IMR-90 (cell line): ENCODE results near the gene GLRX5. TPM values are rescaled to one million over a fixed set of nuclear protein-coding genes. Genes with fewer than 3 reads are reported as not detected.

Experiments
- ATAC-seq: fragments of 200-7000 bp; cut with Tn5 transposase; 2 replicates; pipeline ENCODE4 v1.9.1; 2020; ENCODE audit warnings: low read depth, mild to moderate bottlenecking, moderate library complexity
- BruUV-seq: library from RNA; stranded (reverse); fragments of 400-500 nt; replicated peaks from 2 replicates; lab custom pipeline; 2021; lab: Mats Ljungman, UMichigan
- CTCF ChIA-PET: fragments of 300-600 bp; formaldehyde crosslinking; extraction: SDS; loops from one replicate; lab custom pipeline; 2021; ENCODE audit warnings: antibody characterized with exemption; lab: Yijun Ruan, JAX
- POLR2A ChIA-PET: fragments of 300-600 bp; sonication (Branson Sonifier 250); formaldehyde crosslinking; loops from one replicate; lab custom pipeline; 2022; ENCODE audit warnings: antibody characterized with exemption; ENCODE audit not compliant: unreplicated experiment; lab: Charles Lee
- DNase-seq: peaks from one replicate; pipeline ENCODE4 v3.0.0; 2013
- H2AFZ ChIP-seq: replicated peaks from 2 replicates; pipeline ENCODE3; 2013; ENCODE audit warnings: low read length, mild to moderate bottlenecking; ENCODE audit not compliant: poor library complexity
- H2AK5ac ChIP-seq: 2 replicates; pipeline ENCODE4 v1.6.1; 2013; ENCODE audit warnings: low read depth, low read length, inconsistent platforms
- H2AK9ac ChIP-seq: replicated peaks from 2 replicates; pipeline ENCODE3; 2013; ENCODE audit warnings: mild to moderate bottlenecking, low read depth, low read length, moderate library complexity; ENCODE audit not compliant: poor library complexity
- H2BK120ac ChIP-seq: 2 replicates; pipeline ENCODE4 v1.6.1; 2013; ENCODE audit warnings: low read depth, low read length, inconsistent platforms
- H2BK15ac ChIP-seq: 3 replicates; pipeline ENCODE4 v1.6.1; 2013; ENCODE audit warnings: low read depth, low read length, inconsistent platforms
- H2BK20ac ChIP-seq: 2 replicates; pipeline ENCODE4 v1.6.1; 2013; ENCODE audit warnings: low read depth, mild to moderate bottlenecking, inconsistent platforms, low read length, moderate library complexity
- H2BK5ac ChIP-seq: 2 replicates; pipeline ENCODE4 v1.6.1; 2013; ENCODE audit warnings: mild to moderate bottlenecking, low read depth, low read length, inconsistent platforms; ENCODE audit not compliant: poor library complexity, severe bottlenecking
- H3K14ac ChIP-seq: replicated peaks from 2 replicates; pipeline ENCODE4 v1.6.1; 2013; ENCODE audit warnings: low read depth, low read length, inconsistent platforms
- H3K18ac ChIP-seq: 2 replicates; pipeline ENCODE4 v1.6.1; 2013; ENCODE audit warnings: low read depth, low read length, control low read depth
- H3K23ac ChIP-seq: 2 replicates; pipeline ENCODE4 v1.6.1; 2013; ENCODE audit warnings: low read depth, low read length, inconsistent platforms
- H3K27ac ChIP-seq: 2 replicates; pipeline ENCODE4 v1.5.1; 2013; ENCODE audit warnings: mild to moderate bottlenecking, control low read depth, low read length; ENCODE audit not compliant: insufficient read depth
- H3K27me3 ChIP-seq: 2 replicates; pipeline ENCODE4 v1.6.1; 2013; ENCODE audit warnings: low read length; ENCODE audit not compliant: control insufficient read depth, insufficient read depth
- H3K36me3 ChIP-seq: 2 replicates; pipeline ENCODE4 v1.6.1; 2013; ENCODE audit warnings: low read length, mixed read lengths; ENCODE audit not compliant: control insufficient read depth, insufficient read depth
- H3K4ac ChIP-seq: 2 replicates; pipeline ENCODE4 v1.6.1; 2013; ENCODE audit warnings: low read depth, low read length, inconsistent platforms
- H3K4me1 ChIP-seq: 2 replicates; pipeline ENCODE4 v1.6.1; 2013; ENCODE audit warnings: low read length, mixed read lengths; ENCODE audit not compliant: control insufficient read depth, insufficient read depth
- H3K4me2 ChIP-seq: 2 replicates; pipeline ENCODE4 v1.6.1; 2013; ENCODE audit warnings: low read depth, mild to moderate bottlenecking, control low read depth, low read length, moderate library complexity
- H3K4me3 ChIP-seq: 2 replicates; pipeline ENCODE4 v1.5.1; 2013; ENCODE audit warnings: low read depth, mild to moderate bottlenecking, control low read depth, low read length, moderate library complexity; ENCODE audit not compliant: insufficient read depth
- H3K56ac ChIP-seq: 2 replicates; pipeline ENCODE4 v1.6.1; 2013; ENCODE audit warnings: low read length, inconsistent platforms; ENCODE audit not compliant: insufficient read depth; ENCODE audit errors: extremely low read depth
- H3K79me1 ChIP-seq, 2 experiments: 2 replicates each; pipeline ENCODE4 v1.6.1; 2013; ENCODE audit warnings: low read length in 2 of 2, inconsistent platforms in 1 of 2, low read depth in 1 of 2
- H3K9ac ChIP-seq: 2 replicates; pipeline ENCODE4 v1.6.1; 2013; ENCODE audit warnings: low read depth, low read length, control low read depth
- H3K9me1 ChIP-seq: 2 replicates; pipeline ENCODE4 v1.6.1; 2013; ENCODE audit warnings: low read length, inconsistent platforms; ENCODE audit not compliant: insufficient read depth
- H3K9me3 ChIP-seq: 2 replicates; pipeline ENCODE4 v1.6.1; 2013; ENCODE audit warnings: low read length; ENCODE audit not compliant: control insufficient read depth, insufficient read depth
- H4K20me1 ChIP-seq: 2 replicates; pipeline ENCODE4 v1.6.1; 2013; ENCODE audit warnings: low read length, inconsistent platforms; ENCODE audit not compliant: insufficient read depth
- H4K5ac ChIP-seq: 2 replicates; pipeline ENCODE4 v1.6.1; 2013; ENCODE audit warnings: mild to moderate bottlenecking, low read depth, low read length, control low read depth
- H4K8ac ChIP-seq, 2 experiments: 2 replicates each; pipeline ENCODE4 v1.6.1; 2013; ENCODE audit warnings: low read depth in 2 of 2, low read length in 2 of 2, control low read depth in 1 of 2, inconsistent platforms in 1 of 2
- H4K91ac ChIP-seq: 2 replicates; pipeline ENCODE4 v1.6.1; 2013; ENCODE audit warnings: low read depth, low read length, inconsistent platforms; ENCODE audit not compliant: insufficient read depth
- BHLHE40 ChIP-seq: fragments of 150-350 bp; IDR thresholded peaks from 2 replicates; pipeline ENCODE4 v1.6.1; 2016; ENCODE audit warnings: mild to moderate bottlenecking, low read depth, low read length
- CEBPB ChIP-seq: IDR thresholded peaks from 2 replicates; pipeline ENCODE4 v1.6.1; 2012; ENCODE audit warnings: low read depth, low read length, improper control_type of control experiment
- CHD1 ChIP-seq: IDR thresholded peaks from 2 replicates; pipeline ENCODE4 v1.6.1; 2012; ENCODE audit warnings: low read depth, low read length, improper control_type of control experiment
- FOS ChIP-seq: fragments of 150-350 bp; IDR thresholded peaks from 2 replicates; pipeline ENCODE4 v1.6.1; 2016; ENCODE audit warnings: low read depth, low read length
- MAFK ChIP-seq: IDR thresholded peaks from 2 replicates; pipeline ENCODE4 v1.6.1; 2012; ENCODE audit warnings: low read depth, low read length, improper control_type of control experiment
- MAZ ChIP-seq: IDR thresholded peaks from 2 replicates; pipeline ENCODE4 v1.6.1; 2012; ENCODE audit warnings: low read depth, mild to moderate bottlenecking, low read length, improper control_type of control experiment, moderate library complexity, borderline replicate concordance
- MXI1 ChIP-seq: IDR thresholded peaks from 2 replicates; pipeline ENCODE4 v1.6.1; 2012; ENCODE audit warnings: low read depth, mild to moderate bottlenecking, low read length, moderate library complexity, borderline replicate concordance
- NFE2L2 ChIP-seq: fragments of 150-350 bp; IDR thresholded peaks from 2 replicates; pipeline ENCODE4 v1.6.1; 2016; ENCODE audit warnings: low read depth, mild to moderate bottlenecking, low read length
- POLR2A ChIP-seq: IDR thresholded peaks from 2 replicates; pipeline ENCODE4 v1.6.1; 2012; ENCODE audit warnings: mild to moderate bottlenecking, low read depth, low read length
- RAD21 ChIP-seq: IDR thresholded peaks from 2 replicates; pipeline ENCODE4 v1.6.1; 2012; ENCODE audit warnings: low read length, improper control_type of control experiment
- RCOR1 ChIP-seq: IDR thresholded peaks from 2 replicates; pipeline ENCODE4 v1.6.1; 2012; ENCODE audit warnings: mild to moderate bottlenecking, low read length, improper control_type of control experiment; ENCODE audit not compliant: insufficient replicate concordance
- RFX5 ChIP-seq: IDR thresholded peaks from 2 replicates; pipeline ENCODE4 v1.8.0; 2012; ENCODE audit warnings: low read depth, mild to moderate bottlenecking, low read length, moderate library complexity
- SMC3 ChIP-seq: fragments of 150-350 bp; IDR thresholded peaks from 2 replicates; pipeline ENCODE4 v1.6.1; 2016; ENCODE audit warnings: low read depth, mild to moderate bottlenecking, antibody characterized with exemption, low read length, moderate library complexity
- WGBS, 2 experiments: methylation state at CpG; one replicate each; pipeline versions ENCODE4 v1.1.5 to v1.1.7; 2013; ENCODE audit warnings: missing lambda C conversion rate in 2 of 2; ENCODE audit not compliant: insufficient read length in 1 of 2; ENCODE audit errors: extremely low coverage in 2 of 2; 5-methylcytosine and 5-hydroxymethylcytosine counted together
- dilution Hi-C: fragments of 300-500 bp; cut with HindIII; formaldehyde crosslinking; loops from one replicate; pipeline ENCODE4 v1.14.3; 2018; ENCODE audit warnings: low sequenced_read_pairs; ENCODE audit not compliant: unreplicated experiment
- in situ Hi-C: fragments of 300-500 bp; cut with MboI; formaldehyde crosslinking; loops from 3 replicates; pipeline ENCODE4 v1.14.3; 2019; ENCODE audit warnings: low sequenced_read_pairs, inconsistent platforms, mixed read lengths
- intact Hi-C: fragments of 100-400 bp; cut with micrococcal nuclease; formaldehyde crosslinking; loops from 2 replicates; pipeline ENCODE4 v1.10.0; 2022
- polyA plus RNA-seq, 3 experiments: library from polyadenylated mRNA; depleted of rRNA; stranded (reverse); fragments of >200 nt; gene quantifications; 2 replicates each; pipeline ENCODE4 v1.2.3, GENCODE V29; 2012; ENCODE audit warnings: low replicate concordance in 1 of 3
- total RNA-seq: library from RNA; depleted of rRNA; stranded (reverse); fragments of >200 nt; gene quantifications from 2 replicates; pipeline ENCODE4 v1.2.3, GENCODE V29; 2012
- TF ChIP-seq, protein P1 (sequence below): fragments of 150-350 bp; IDR thresholded peaks from 2 replicates; pipeline ENCODE4 v1.6.1; 2017; ENCODE audit warnings: mild to moderate bottlenecking, antibody characterized with exemption, low read length, low read depth
- TF ChIP-seq, protein P2 (sequence below): fragments of 150-350 bp; IDR thresholded peaks from 2 replicates; pipeline ENCODE4 v1.6.1; 2016; ENCODE audit warnings: low read depth, mild to moderate bottlenecking, low read length, moderate library complexity, borderline replicate concordance

Gene GLRX5
- total and polyA plus RNA-seq, 2 of the 4 experiments (the other 2 are of a cell fraction): 32.4 to 40.4 TPM

DNA sequence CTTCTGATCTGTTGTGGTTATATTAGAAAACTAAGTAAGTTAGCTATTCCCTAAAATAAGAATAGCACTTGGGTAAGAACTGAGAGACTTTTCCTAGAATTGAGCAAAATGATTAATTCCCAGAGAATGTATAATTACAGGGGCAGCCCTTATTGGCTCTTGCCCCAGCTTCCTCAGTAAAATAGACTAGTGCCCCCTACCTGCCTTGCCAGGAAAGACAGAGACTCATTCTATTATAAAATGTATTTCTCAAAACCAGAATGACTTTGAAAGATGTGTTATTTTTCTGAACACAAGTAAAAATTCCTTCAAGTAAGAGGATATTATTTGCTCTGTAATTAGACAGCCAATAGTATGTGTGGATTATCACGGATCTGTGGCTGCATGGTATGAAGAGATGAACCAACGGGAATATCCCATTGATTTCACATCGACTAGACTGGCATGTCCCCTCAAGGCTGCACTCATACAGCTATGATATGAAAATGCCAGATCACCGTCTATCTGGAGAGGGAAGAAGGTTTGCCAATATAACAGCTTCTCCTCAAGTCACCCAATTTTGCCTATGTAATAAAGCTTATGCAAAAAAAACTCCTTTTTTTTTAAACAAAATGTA lies 7.4 kb upstream of the GLRX5 start:
- no TSS peak for BruUV-seq
- Histone ChIP-seq H4K8ac (peak overlapping the region in 1 of 2 experiments; percentile 93; a peak in 2 of 4 replicates), H3K4me1 (peaks cover 39% of the 10 kb centered on the region), H2BK120ac (peak overlapping the region; percentile 94), H3K18ac (peak overlapping the region; percentile 96; the same call in 1 of the 2 replicates), H4K5ac (peak overlapping the region; percentile 29), H3K23ac (peak overlapping the region; percentile 94; the same call in 1 of the 2 replicates), H2AFZ (no peak overlapping the region), H4K91ac (peak overlapping the region; percentile 83; the same call in 1 of the 2 replicates), H3K36me3 (no peaks in the 10 kb centered on the region), H2BK20ac (peak overlapping the region; percentile 83), H3K9me1 (peaks cover 26% of the 10 kb centered on the region), H3K79me1 (peaks cover 18 to 69% of the 10 kb centered on the region in 2 experiments), H3K14ac (peak overlapping the region; percentile 83; the same call in 1 of the 2 replicates), H4K20me1 (peaks cover 9% of the 10 kb centered on the region; the same call in 1 of the 2 replicates), H3K56ac (no peak overlapping the region), H2AK9ac (no peak overlapping the region), H2BK15ac (peak overlapping the region; percentile 95; the same call in 1 of the 3 replicates), H2AK5ac (peak overlapping the region; percentile 85; the same call in 1 of the 2 replicates), H3K9ac (no peak overlapping the region), H3K27ac (peak overlapping the region; percentile 77; the same call in 1 of the 2 replicates), H2BK5ac (peak overlapping the region; percentile 91), H3K4ac (peak overlapping the region; percentile 97; the same call in 1 of the 2 replicates), H3K9me3 (no peaks in the 10 kb centered on the region), H3K27me3 (no peaks in the 10 kb centered on the region), H3K4me3 (no peak overlapping the region), H3K4me2 (peak overlapping the region; percentile 95; the same call in 1 of the 2 replicates)
- intact Hi-C loops (loop anchor here (1.0 to 5.0 kb wide), 2 partner anchors 65 to 85 kb away; no protein-coding TSS in a partner anchor), in situ Hi-C loops (loop anchor here (5.0 to 25.0 kb wide), 2 partner anchors 85 to 735 kb away; partner anchors contain the start of gene BDKRB1), dilution Hi-C loops (no loop called here)
- ATAC-seq (peak; percentile 62), DNase-seq (peak; percentile 84)
- POLR2A ChIA-PET: interaction anchor here (0.7 kb wide), 1 partner anchor 70 kb away, joined by 3 read pairs; no protein-coding TSS in a partner anchor
- WGBS, 2 experiments: no CpG with 5 or more reads among the region's 4 CpGs
- CTCF ChIA-PET: interaction anchor here (0.6 to 4.2 kb wide), 22 partner anchors 9 to 441 kb away, joined by 3 to 23 read pairs (median 4); partner anchors contain the start of gene SYNE3
- TF ChIP-seq CEBPB (peak; percentile 40; the same call in 1 of the 2 replicates), POLR2A (no peak), RCOR1 (no peak), MXI1 (no peak), MAZ (no peak), SMC3 (peak; percentile 81), BHLHE40 (no peak), CHD1 (no peak), MAFK (no peak), FOS (0 out of 2 replicates have a peak, but pooled peaks have one; percentile 17), RAD21 (peak; percentile 76), RFX5 (no peak), NFE2L2 (no peak)
- TF ChIP-seq, protein P1, sequence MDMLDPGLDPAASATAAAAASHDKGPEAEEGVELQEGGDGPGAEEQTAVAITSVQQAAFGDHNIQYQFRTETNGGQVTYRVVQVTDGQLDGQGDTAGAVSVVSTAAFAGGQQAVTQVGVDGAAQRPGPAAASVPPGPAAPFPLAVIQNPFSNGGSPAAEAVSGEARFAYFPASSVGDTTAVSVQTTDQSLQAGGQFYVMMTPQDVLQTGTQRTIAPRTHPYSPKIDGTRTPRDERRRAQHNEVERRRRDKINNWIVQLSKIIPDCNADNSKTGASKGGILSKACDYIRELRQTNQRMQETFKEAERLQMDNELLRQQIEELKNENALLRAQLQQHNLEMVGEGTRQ: no peak
- TF ChIP-seq, protein P2, sequence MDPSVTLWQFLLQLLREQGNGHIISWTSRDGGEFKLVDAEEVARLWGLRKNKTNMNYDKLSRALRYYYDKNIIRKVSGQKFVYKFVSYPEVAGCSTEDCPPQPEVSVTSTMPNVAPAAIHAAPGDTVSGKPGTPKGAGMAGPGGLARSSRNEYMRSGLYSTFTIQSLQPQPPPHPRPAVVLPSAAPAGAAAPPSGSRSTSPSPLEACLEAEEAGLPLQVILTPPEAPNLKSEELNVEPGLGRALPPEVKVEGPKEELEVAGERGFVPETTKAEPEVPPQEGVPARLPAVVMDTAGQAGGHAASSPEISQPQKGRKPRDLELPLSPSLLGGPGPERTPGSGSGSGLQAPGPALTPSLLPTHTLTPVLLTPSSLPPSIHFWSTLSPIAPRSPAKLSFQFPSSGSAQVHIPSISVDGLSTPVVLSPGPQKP: no peak
